Astrocyte of the cerebellum (primary cell): ENCODE measurements around the gene WNT9B.

Experiments used
- DNase-seq: peaks from one replicate; pipeline ENCODE4 v3.0.0-alpha.2; 2011; ENCODE audit warnings: low read depth
- H3K4me3 ChIP-seq: 2 replicates; pipeline ENCODE4 v1.5.1; 2011; ENCODE audit warnings: mild to moderate bottlenecking, low read depth, low read length, moderate library complexity
- CTCF ChIP-seq: IDR thresholded peaks from 2 replicates; pipeline ENCODE4 v1.5.1; 2012; ENCODE audit warnings: low read length, low read depth, moderate library complexity, mild to moderate bottlenecking; ENCODE audit errors: missing control alignments
- in situ Hi-C: cut with HindIII; loops from 2 replicates; pipeline ENCODE4 v1.10.0; 2017; ENCODE audit warnings: low sequenced_read_pairs

Gene WNT9B

GRCh38 chr17:46873941-46874645 lies 22.7 kb downstream of the WNT9B start:
- in situ Hi-C loops, result no loop called here
- H3K4me3 ChIP-seq, result no peak overlapping the region
- DNase-seq, result no peak
- no peak for TF ChIP-seq CTCF

DNA sequence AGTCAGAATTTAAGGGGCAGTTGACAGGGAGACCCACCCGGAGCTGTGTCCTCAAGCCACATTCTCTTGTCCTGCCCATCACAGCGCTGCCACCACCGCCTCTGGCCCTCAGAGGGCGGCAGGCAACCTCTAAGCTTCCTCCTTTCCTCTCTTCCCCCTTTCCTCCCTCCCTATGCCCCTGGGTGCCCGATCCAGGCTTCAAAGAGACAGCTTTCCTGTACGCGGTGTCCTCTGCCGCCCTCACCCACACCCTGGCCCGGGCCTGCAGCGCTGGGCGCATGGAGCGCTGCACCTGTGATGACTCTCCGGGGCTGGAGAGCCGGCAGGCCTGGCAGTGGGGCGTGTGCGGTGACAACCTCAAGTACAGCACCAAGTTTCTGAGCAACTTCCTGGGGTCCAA lies 23.5 kb downstream of the WNT9B start:
- in situ Hi-C loops, result no loop called here
- TF ChIP-seq CTCF, result no peak
- no peak for DNase-seq

GRCh38 chr17:46875849-46876352 lies 24.5 kb downstream of the WNT9B start:
- in situ Hi-C loops, result no loop called here

More for the DNA sequence above, 23.5 kb downstream of the WNT9B start:
- H3K4me3 ChIP-seq, result no peak overlapping the region

DNA sequence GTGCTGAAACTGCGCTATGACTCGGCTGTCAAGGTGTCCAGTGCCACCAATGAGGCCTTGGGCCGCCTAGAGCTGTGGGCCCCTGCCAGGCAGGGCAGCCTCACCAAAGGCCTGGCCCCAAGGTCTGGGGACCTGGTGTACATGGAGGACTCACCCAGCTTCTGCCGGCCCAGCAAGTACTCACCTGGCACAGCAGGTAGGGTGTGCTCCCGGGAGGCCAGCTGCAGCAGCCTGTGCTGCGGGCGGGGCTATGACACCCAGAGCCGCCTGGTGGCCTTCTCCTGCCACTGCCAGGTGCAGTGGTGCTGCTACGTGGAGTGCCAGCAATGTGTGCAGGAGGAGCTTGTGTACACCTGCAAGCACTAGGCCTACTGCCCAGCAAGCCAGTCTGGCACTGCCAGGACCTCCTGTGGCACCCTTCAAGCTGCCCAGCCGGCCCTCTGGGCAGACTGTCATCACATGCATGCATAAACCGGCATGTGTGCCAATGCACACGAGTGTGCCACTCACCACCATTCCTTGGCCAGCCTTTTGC lies 25.0 kb downstream of the WNT9B start:
- H3K4me3 ChIP-seq, result no peak overlapping the region
- no peak for TF ChIP-seq CTCF
- in situ Hi-C loops, result no loop called here
- DNase-seq, result no peak

More at GRCh38 chr17:46875849-46876352, 24.5 kb downstream of the WNT9B start:
- no peak for DNase-seq
- no peak overlapping the region for H3K4me3 ChIP-seq
- no peak for TF ChIP-seq CTCF

DNA sequence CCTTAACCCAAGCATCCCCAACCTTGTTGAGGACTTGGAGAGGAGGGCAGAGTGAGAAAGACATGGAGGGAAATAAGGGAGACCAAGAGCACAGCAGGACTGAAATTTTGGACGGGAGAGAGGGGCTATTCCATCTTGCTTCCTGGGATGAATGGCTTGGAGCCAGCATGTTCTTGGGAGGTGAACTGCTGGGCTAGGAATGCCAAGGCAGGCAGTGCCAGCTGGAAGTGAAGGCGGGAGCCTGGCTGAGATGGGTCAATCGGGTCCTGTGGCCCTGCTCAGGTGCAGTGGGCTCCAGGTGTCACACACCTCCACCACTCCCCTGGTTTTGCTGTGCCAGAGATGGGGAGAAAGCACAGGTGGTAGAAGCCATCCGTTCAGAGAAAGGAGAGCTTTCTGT lies 25.5 kb downstream of the WNT9B start:
- in situ Hi-C loops, result no loop called here

GRCh38 chr17:46877466-46877865 lies 26.1 kb downstream of the WNT9B start:
- no peak overlapping the region for H3K4me3 ChIP-seq
- no peak for TF ChIP-seq CTCF
- in situ Hi-C loops, result no loop called here
- DNase-seq, result no peak

More for the DNA sequence above, 25.5 kb downstream of the WNT9B start:
- no peak for DNase-seq
- no peak overlapping the region for H3K4me3 ChIP-seq
- TF ChIP-seq CTCF, result no peak
